Kidney (tissue), 14 donors: ENCODE measurements around the gene ADGRL2. TPM values are rescaled to one million over a fixed set of nuclear protein-coding genes. Genes with fewer than 3 reads are reported as not detected.

Source experiments
- DNase-seq, 5 donors: peaks; one replicate each; pipeline ENCODE4 v3.0.0-alpha.2; 2013 to 2020
- FAIRE-seq: peaks from 2 replicates; lab custom pipeline; 2012; peaks lifted over from hg19 to GRCh38; lab: Jason Lieb, UNC
- H3K27ac ChIP-seq, 2 donors: one replicate each; pipeline ENCODE4 v1.7.0; 2013; ENCODE audit warnings: low read depth in 2 of 2, low read length in 2 of 2, inconsistent platforms in 1 of 2
- H3K27me3 ChIP-seq: one replicate; pipeline ENCODE4 v1.7.1; 2013; ENCODE audit warnings: low read length, inconsistent platforms; ENCODE audit not compliant: control insufficient read depth, insufficient read depth
- H3K36me3 ChIP-seq, 3 donors: one replicate each; pipeline versions ENCODE4 v1.7.0 to v1.7.1; 2013; ENCODE audit warnings: low read length in 3 of 3, control low read depth in 1 of 3, inconsistent platforms in 1 of 3; ENCODE audit not compliant: insufficient read depth in 3 of 3, control insufficient read depth in 2 of 3
- H3K4me1 ChIP-seq, 3 donors: one replicate each; pipeline versions ENCODE4 v1.7.0 to v1.7.1; 2013; ENCODE audit warnings: low read length in 3 of 3, inconsistent platforms in 1 of 3, low read depth in 1 of 3; ENCODE audit not compliant: control insufficient read depth in 2 of 3, insufficient read depth in 2 of 3
- H3K4me3 ChIP-seq, 3 donors: one replicate each; pipeline versions ENCODE4 v1.7.0 to v1.8.1; 2013; ENCODE audit warnings: low read length in 3 of 3, control low read depth in 1 of 3, inconsistent platforms in 1 of 3
- H3K9ac ChIP-seq, 3 donors: one replicate each; pipeline versions ENCODE4 v1.7.0 to v1.7.1; 2013; ENCODE audit warnings: low read length in 3 of 3, control low read depth in 1 of 3, inconsistent platforms in 1 of 3
- H3K9me3 ChIP-seq, 3 donors: one replicate each; pipeline versions ENCODE4 v1.7.0 to v1.7.1; 2013; ENCODE audit warnings: low read length in 3 of 3, control low read depth in 1 of 3, inconsistent platforms in 1 of 3; ENCODE audit not compliant: control insufficient read depth in 2 of 3, insufficient read depth in 1 of 3
- intact Hi-C: fragments of 100-400 bp; cut with DNase I; formaldehyde crosslinking; loops from one replicate; pipeline ENCODE4 v1.11.1; 2022
- polyA plus RNA-seq: library from polyadenylated mRNA; stranded (reverse); fragments of 350-450 nt; fragmentation: Illumina TruSeq; extraction: RNeasy Lipid Tissue Mini Kit (QIAGEN cat#74804); gene quantifications from one replicate; pipeline ENCODE4 v1.2.3, GENCODE V29; 2014; ENCODE audit warnings: low read depth, low replicate concordance; ENCODE audit not compliant: insufficient read depth
- total RNA-seq: library from RNA; stranded (reverse); fragmentation: NEBNext Ultra II Directional; extraction: Animal tissue kit (Norgen Biotek cat#: 25700); gene quantifications from one replicate; pipeline ENCODE4 v1.2.1, GENCODE V29; 2021
- TF ChIP-seq, protein P1 (sequence below): IDR thresholded peaks from 3 replicates; pipeline ENCODE4 v1.5.1; 2012; ENCODE audit warnings: mild to moderate bottlenecking, moderate library complexity, borderline replicate concordance; ENCODE audit not compliant: insufficient read depth; ENCODE audit errors: extremely low read depth
- donor health status: control.
- donor health status: control.
- donor health status: control.
- donor health status: control.
- donor health status: control.
- donor health status: DM: yes; HTN: yes; CAD: no.
- donor health status: Normal renal cell carcinoma (clear cell type).

ADGRL2 gene
- total and polyA plus RNA-seq, 2 donors from 2014 or later, result 27.2 to 71.2 TPM

GRCh38 chr1:81781749-81782148 lies 19.0 kb upstream of the ADGRL2 start:
- Histone ChIP-seq H3K36me3 (no peaks in the 10 kb centered on the region), H3K4me1 (no peaks in the 10 kb centered on the region), H3K27me3 (no peaks in the 10 kb centered on the region), H3K9ac (no peak overlapping the region), H3K27ac (no peak overlapping the region), H3K9me3 (no peaks in the 10 kb centered on the region), H3K4me3 (no peak overlapping the region)
- no peak for FAIRE-seq
- intact Hi-C loops, result no loop called here
- DNase-seq, result no peak
- TF ChIP-seq, protein P1, sequence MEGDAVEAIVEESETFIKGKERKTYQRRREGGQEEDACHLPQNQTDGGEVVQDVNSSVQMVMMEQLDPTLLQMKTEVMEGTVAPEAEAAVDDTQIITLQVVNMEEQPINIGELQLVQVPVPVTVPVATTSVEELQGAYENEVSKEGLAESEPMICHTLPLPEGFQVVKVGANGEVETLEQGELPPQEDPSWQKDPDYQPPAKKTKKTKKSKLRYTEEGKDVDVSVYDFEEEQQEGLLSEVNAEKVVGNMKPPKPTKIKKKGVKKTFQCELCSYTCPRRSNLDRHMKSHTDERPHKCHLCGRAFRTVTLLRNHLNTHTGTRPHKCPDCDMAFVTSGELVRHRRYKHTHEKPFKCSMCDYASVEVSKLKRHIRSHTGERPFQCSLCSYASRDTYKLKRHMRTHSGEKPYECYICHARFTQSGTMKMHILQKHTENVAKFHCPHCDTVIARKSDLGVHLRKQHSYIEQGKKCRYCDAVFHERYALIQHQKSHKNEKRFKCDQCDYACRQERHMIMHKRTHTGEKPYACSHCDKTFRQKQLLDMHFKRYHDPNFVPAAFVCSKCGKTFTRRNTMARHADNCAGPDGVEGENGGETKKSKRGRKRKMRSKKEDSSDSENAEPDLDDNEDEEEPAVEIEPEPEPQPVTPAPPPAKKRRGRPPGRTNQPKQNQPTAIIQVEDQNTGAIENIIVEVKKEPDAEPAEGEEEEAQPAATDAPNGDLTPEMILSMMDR, result no peak

GRCh38 chr1:81792184-81792583 lies 8.6 kb upstream of the ADGRL2 start:
- H3K27ac ChIP-seq, result no peak overlapping the region
- no peaks in the 10 kb centered on the region for H3K36me3 ChIP-seq
- FAIRE-seq (peak; percentile 67), DNase-seq (no peak)
- TF ChIP-seq, protein P1, result no peak
- intact Hi-C loops, result no loop called here
- H3K4me3 ChIP-seq, result no peak overlapping the region
- no peaks in the 10 kb centered on the region for H3K27me3 ChIP-seq
- H3K9me3 ChIP-seq, result no peaks in the 10 kb centered on the region
- no peak overlapping the region for H3K9ac ChIP-seq
- no peaks in the 10 kb centered on the region for H3K4me1 ChIP-seq

DNA sequence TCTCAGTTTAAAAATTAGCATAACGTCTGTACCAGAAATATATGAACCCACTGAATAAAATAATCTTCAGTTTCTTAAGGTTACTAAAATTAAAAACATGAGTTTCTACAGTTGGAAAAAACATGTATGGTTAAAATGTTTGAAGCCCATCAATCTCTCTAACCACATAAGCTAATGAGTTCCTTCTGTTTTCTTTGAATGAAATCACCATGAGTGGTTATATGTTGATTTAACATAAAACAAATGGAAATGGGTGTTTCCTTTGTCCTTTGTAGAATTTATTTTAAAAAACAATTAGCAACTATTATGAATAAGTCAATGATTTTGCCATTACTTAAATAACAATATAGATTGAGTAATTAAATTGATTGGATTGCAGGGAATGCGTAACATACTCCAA lies 3.0 kb upstream of the ADGRL2 start:
- no peak for FAIRE-seq
- Histone ChIP-seq H3K27me3 (no peaks in the 10 kb centered on the region), H3K4me1 (no peaks in the 10 kb centered on the region), H3K9me3 (no peaks in the 10 kb centered on the region), H3K27ac (no peak overlapping the region), H3K36me3 (no peaks in the 10 kb centered on the region), H3K9ac (no peak overlapping the region), H3K4me3 (no peak overlapping the region)
- intact Hi-C loops, result no loop called here
- TF ChIP-seq, protein P1, result no peak
- DNase-seq, result no peak
